HUDEP-2 (cell line): ENCODE results near the gene SCUBE2.
A peak's percentile ranks its signal among the peaks of the same experiment; 100 is the strongest.
"Not testable (repeated sequence)": the region's sequence is repeated elsewhere in the genome, so short reads cannot be mapped to it uniquely, and the experiment has no call there.

Source experiments
- DNase-seq, 76 experiments: peaks; one replicate each; lab custom pipeline; 2025; ENCODE audit not compliant: unreplicated experiment in 76 of 76; lab: John Stamatoyannopoulos, UW

The SCUBE2 gene

DNA sequence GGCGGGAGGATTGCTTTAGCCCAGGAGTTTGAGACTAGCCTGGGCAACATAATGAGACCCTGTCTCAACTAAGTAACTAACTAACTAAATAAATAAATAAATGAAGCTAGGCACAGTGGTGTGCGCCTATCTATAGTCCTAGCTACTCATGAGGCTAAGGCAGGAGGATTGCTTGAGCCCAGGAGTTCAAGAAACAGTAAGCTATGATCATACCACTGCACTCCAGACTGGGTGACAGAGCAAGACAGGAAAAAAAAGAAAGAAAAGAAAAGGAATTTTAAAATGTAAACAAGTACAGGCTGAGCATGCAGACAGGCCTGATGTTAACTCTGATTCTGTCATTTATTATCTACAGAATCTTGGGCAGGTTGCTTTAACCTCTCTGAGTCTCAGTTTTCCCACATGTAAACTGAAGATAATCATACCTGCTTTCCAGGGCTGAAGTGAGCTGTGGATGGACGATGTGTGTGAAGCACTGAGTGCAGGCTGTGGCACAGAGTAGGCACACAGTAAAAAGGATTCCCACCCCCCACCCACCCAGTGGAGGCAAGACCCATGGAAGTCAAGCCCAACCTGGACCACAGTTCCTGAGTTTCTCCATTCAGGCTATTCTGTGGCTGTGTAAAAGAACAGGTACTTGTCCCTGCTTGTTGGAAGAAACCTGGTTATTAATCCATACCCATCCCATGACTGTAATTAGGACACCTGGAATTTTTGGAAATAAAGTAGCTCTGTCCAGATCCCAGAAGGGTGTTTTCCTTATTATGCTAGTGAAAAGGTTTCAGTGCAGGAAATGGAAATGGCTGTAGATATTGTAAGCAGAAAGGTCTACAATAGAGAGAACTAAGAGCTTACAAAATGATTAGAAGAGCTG, 18.7 kb upstream of the SCUBE2 start:
- DNase-seq, result no peak

DNA sequence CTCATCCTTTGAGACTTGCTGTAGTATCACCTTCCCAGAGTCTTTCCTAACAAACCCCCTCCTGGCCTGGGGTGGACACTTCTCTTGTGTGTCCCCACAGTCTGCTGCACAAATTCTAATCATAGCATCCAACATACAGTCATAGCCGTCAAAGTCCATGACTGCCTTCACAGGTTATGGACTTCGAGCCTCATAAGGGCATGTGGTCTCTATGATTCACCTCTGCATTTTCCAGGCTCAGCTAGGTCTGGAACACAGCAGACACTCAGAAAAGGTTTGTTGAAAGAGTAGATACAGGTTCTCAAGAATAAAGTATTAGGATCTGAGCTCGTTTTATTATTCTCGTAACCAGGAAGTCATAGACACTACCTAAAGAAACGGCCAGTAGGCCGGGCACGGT, 13.2 kb upstream of the SCUBE2 start:
- DNase-seq, result no peak

DNA sequence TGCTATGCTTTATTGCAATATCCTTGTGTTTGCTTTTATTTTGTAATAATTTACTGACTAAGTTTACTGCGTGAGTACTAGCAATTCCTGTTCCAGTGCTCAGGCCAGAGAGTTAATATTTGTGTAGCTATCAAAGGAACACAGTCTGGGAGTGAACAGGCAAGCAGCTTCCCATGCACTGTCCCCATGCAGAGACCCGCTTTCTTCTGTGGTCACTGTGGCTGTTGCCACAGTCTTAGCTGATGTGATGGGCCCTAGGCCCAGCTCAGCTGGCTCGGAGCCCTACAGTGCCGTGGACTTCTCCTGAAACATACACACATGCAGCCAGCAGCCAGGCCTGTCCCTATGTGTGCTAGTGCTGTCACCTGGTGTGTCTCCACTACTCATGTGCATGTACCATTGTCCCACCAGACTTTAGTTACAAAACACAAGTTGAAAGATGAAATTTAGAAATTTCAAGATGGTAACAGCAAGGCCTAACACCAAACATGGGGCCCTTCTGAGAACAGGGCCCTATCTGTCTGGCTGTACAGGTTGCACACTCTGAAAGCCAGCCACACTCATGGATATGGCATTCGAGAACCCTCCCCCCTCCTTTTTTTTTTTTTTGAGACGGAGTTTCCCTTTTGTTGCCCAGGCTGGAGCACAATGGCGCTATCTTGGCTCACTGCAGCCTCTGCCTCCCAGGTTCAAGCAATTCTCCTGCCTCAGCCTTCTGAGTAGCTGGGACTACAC, 12.3 kb upstream of the SCUBE2 start:
- no peak for DNase-seq

DNA sequence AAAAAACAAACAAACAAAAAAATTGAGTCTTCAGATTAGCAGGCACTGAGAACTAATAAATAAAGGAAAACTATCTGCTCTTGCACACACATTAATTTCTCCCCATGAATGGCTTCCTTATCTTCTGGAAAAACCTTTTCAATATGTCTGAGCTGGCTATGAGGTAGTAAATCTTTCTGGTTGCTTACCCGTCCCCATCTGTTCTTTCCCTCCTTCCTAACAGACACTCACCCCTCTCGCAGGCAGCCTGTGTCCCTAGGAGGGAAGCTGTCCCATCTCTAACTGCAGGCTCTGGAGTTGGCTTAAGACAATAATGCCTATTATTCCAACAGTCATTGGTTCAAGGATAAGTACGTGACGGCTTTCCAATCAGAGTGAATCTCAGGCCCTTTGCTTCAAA, 8.2 kb upstream of the SCUBE2 start:
- DNase-seq, result no peak

GRCh38 chr11:9098455-9098854, 7.1 kb upstream of the SCUBE2 start:
- DNase-seq, result not testable (repeated sequence)

GRCh38 chr11:9097186-9097943, 6.0 kb upstream of the SCUBE2 start:
- not testable (repeated sequence) for DNase-seq

DNA sequence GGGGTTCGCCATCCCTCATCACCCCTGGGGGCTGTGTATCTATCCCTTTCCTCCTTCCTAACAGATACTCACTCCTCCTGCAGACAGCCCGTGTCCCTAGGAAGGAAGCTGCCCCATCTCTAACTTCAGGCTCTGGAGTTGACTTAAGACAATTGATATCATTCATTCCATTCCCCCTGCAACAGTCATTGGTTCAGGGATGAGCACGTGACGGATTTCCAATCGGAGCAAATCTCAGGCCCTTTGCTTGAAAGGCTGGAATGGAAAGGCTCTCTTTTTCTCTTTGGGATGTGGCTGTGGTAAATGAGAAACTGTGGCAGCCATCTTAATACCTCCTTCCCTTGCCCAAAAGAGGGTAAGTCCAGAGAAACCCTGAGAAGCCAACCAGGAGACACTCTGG, 5.0 kb upstream of the SCUBE2 start:
- DNase-seq, result no peak

DNA sequence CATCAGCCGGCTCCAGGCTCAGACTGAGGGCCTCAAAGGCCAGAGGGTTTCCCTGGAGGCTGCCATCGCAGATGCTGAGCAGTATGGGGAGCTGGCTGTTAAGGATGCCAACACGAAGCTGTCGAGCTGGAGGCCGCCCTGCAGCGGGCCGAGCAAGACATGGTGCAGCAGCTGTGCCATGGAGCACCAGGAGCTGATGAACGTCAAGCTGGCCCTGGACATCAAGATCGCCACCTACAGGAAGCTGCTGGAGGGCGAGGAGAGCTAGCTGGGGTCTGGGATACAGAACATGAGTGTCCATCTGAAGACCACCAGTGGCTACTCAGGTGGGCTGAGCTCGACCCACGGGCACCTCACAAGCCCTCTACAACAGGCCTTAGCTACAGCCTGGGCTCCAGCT, 4.0 kb upstream of the SCUBE2 start:
- DNase-seq, result peak in 4 of 76 experiments; percentile 7 to 37 (median 16)

GRCh38 chr11:9094420-9094819, 3.0 kb upstream of the SCUBE2 start:
- no peak for DNase-seq

- peak in 2 of 76 experiments; percentile 9 to 15 for DNase-seq
Observed at GRCh38 chr11:9092853-9093778, 1.7 kb upstream of the SCUBE2 start.

GRCh38 chr11:9092072-9092471, 673 bp upstream of the SCUBE2 start:
- no peak for DNase-seq

- DNase-seq, result no peak
Observed at GRCh38 chr11:9090488-9091043, 833 bp downstream of the SCUBE2 start.

- no peak for DNase-seq
Observed at GRCh38 chr11:9089636-9090035, 1.8 kb downstream of the SCUBE2 start.

GRCh38 chr11:9089061-9089460, 2.3 kb downstream of the SCUBE2 start:
- no peak for DNase-seq

- no peak for DNase-seq
Observed at GRCh38 chr11:9082575-9082974, 8.8 kb downstream of the SCUBE2 start.

DNA sequence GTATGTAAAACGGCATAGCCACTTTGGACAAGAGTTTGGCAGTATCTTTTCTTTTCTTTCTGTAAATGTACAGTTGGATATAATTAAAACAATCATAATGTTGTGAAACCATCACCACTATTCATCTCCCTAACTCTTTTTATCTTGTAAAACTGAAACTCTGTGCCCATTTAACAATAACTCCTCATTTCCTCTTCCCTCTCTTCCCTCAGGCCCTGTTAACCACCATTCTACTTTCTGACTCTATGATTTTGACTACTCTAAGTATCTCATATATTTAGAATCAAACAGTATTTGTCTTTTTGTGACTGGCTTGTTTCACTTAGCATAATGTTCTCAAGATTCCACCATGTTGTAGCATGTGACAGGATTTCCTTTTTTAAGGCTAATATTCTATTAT, 10.2 kb downstream of the SCUBE2 start:
- DNase-seq, result no peak

- no peak for DNase-seq
Observed at GRCh38 chr11:9078113-9079086, 13.0 kb downstream of the SCUBE2 start.

- no peak for DNase-seq
Observed at GRCh38 chr11:9077164-9077563, 14.2 kb downstream of the SCUBE2 start.

- peak in 1 of 76 experiments; percentile 27 for DNase-seq
Observed at GRCh38 chr11:9076661-9077060, 14.7 kb downstream of the SCUBE2 start.
